OCI-LY7 (cell line): ENCODE measurements around the gene USP51. TPM values are rescaled to one million over a fixed set of nuclear protein-coding genes. Genes with fewer than 3 reads are reported as not detected.
A peak's percentile ranks its signal among the peaks of the same experiment; 100 is the strongest.

ENCODE experiments used
- BruUV-seq: library from RNA; stranded (reverse); fragments of 400-500 nt; replicated peaks from 2 replicates; lab custom pipeline; 2021; lab: Mats Ljungman, UMichigan
- CTCF ChIA-PET: fragments of 300-600 bp; sonication (Branson Sonifier 250); formaldehyde crosslinking; loops from one replicate; lab custom pipeline; 2022; ENCODE audit warnings: antibody characterized with exemption; ENCODE audit not compliant: unreplicated experiment; lab: Charles Lee
- POLR2A ChIA-PET: fragments of 300-600 bp; sonication (Branson Sonifier 250); formaldehyde crosslinking; loops from one replicate; lab custom pipeline; 2022; ENCODE audit warnings: antibody characterized with exemption; lab: Charles Lee
- DNase-seq: peaks from one replicate; pipeline ENCODE4 v3.0.0-alpha.2; 2015; ENCODE audit warnings: low spot score
- H2AFZ ChIP-seq: fragments of 200-600 bp; sonication (generic), shearing (Covaris generic); 2 replicates; pipeline ENCODE4 v1.6.1; 2014; ENCODE audit warnings: mild to moderate bottlenecking, antibody characterized with exemption, low read length, moderate library complexity
- H3K27ac ChIP-seq: fragments of 200-600 bp; sonication (generic); 2 replicates; pipeline ENCODE4 v1.5.1; 2014; ENCODE audit warnings: mixed run types, low read depth, mild to moderate bottlenecking, moderate library complexity, low read length, inconsistent platforms; ENCODE audit not compliant: poor library complexity, severe bottlenecking
- H3K36me3 ChIP-seq: fragments of 200-600 bp; sonication (generic); 2 replicates; pipeline ENCODE4 v1.6.1; 2014; ENCODE audit warnings: mild to moderate bottlenecking, antibody characterized with exemption, low read length, moderate library complexity, mixed read lengths; ENCODE audit not compliant: insufficient read depth
- H3K4me1 ChIP-seq: fragments of 200-600 bp; sonication (generic); 2 replicates; pipeline ENCODE4 v1.5.1; 2014; ENCODE audit warnings: mild to moderate bottlenecking, low read length; ENCODE audit not compliant: insufficient read depth, poor library complexity, severe bottlenecking
- H3K4me2 ChIP-seq: fragments of 200-600 bp; sonication (generic); 2 replicates; pipeline ENCODE4 v1.6.1; 2014; ENCODE audit warnings: mild to moderate bottlenecking, low read length
- H3K4me3 ChIP-seq: fragments of 200-600 bp; sonication (generic); 2 replicates; pipeline ENCODE4 v1.5.1; 2014; ENCODE audit warnings: mild to moderate bottlenecking, low read depth, low read length; ENCODE audit not compliant: poor library complexity, severe bottlenecking
- H3K79me2 ChIP-seq: fragments of 200-600 bp; sonication (generic); 2 replicates; pipeline ENCODE4 v1.6.1; 2016; ENCODE audit warnings: low read depth, mild to moderate bottlenecking, low read length, moderate library complexity, mixed read lengths; ENCODE audit not compliant: insufficient read depth
- H3K9me2 ChIP-seq: fragments of 200-600 bp; sonication (generic); 2 replicates; pipeline ENCODE4 v1.6.1; 2016; ENCODE audit warnings: mild to moderate bottlenecking, low read length, mixed read lengths; ENCODE audit not compliant: insufficient read depth
- H3K9me3 ChIP-seq: fragments of 200-600 bp; sonication (generic); 2 replicates; pipeline ENCODE4 v1.6.1; 2014; ENCODE audit warnings: mild to moderate bottlenecking, mixed run types, low read length, mixed read lengths
- H4K20me1 ChIP-seq: fragments of 200-600 bp; sonication (generic); 2 replicates; pipeline ENCODE4 v1.6.1; 2014; ENCODE audit warnings: mild to moderate bottlenecking, antibody characterized with exemption, low read length, moderate library complexity, mixed read lengths; ENCODE audit not compliant: insufficient read depth
- CTCF ChIP-seq: fragments of 200-600 bp; sonication (generic); conservative IDR thresholded peaks from 2 replicates; pipeline ENCODE4 v1.5.1; 2014; ENCODE audit warnings: mild to moderate bottlenecking, antibody characterized with exemption, low read length, moderate library complexity, mixed read lengths
- EZH2phosphoT487 ChIP-seq: fragments of 200-600 bp; sonication (generic); IDR thresholded peaks from 2 replicates; pipeline ENCODE4 v1.6.1; 2018; ENCODE audit warnings: low read depth, borderline replicate concordance, mild to moderate bottlenecking, mixed run types, antibody characterized with exemption, low read length, moderate library complexity, mixed read lengths
- intact Hi-C: fragments of 100-400 bp; cut with micrococcal nuclease; formaldehyde crosslinking; loops from one replicate; pipeline ENCODE4 v1.10.0; 2022; ENCODE audit not compliant: unreplicated experiment
- total RNA-seq, 2 experiments: library from RNA; depleted of rRNA in 1 of 2; stranded (reverse); fragments of >200 nt in 1 of 2; shearing (Covaris generic) in 1 of 2; gene quantifications; 2 replicates each; pipeline ENCODE4 v1.2.3, GENCODE V29; 2014 to 2022

The USP51 gene
- total RNA-seq, 2 experiments from 2014 or later, result 1.7 to 2.7 TPM

- Histone ChIP-seq H3K36me3 (no peaks in the 10 kb centered on the region), H3K9me3 (no peaks in the 10 kb centered on the region), H3K9me2 (no peaks in the 10 kb centered on the region), H4K20me1 (no peaks in the 10 kb centered on the region), H3K4me3 (peak overlapping the region; percentile 75), H3K27ac (peak overlapping the region; percentile 77), H2AFZ (peak overlapping the region; percentile 74), H3K4me1 (peaks cover 12% of the 10 kb centered on the region), H3K79me2 (no peaks in the 10 kb centered on the region), H3K4me2 (peak overlapping the region; percentile 82)
- no peak for TF ChIP-seq EZH2phosphoT487
- no peak for TF ChIP-seq CTCF
- no TSS peak for BruUV-seq
- POLR2A ChIA-PET, result interaction anchor here (1.0 to 3.0 kb wide), 2 partner anchors 36 to 1240 kb away, joined by 3 to 19 read pairs; partner anchors contain the start of genes MAGEH1 and NBDY
- intact Hi-C loops, result no loop called here
- DNase-seq, result no peak
- CTCF ChIA-PET, result interaction anchor here (1.2 kb wide), 1 partner anchor 36 kb away, joined by 6 read pairs; the partner anchor contains the start of gene MAGEH1
Measured at GRCh38 chrX:55488006-55488592, 1.5 kb downstream of the USP51 start.

DNA sequence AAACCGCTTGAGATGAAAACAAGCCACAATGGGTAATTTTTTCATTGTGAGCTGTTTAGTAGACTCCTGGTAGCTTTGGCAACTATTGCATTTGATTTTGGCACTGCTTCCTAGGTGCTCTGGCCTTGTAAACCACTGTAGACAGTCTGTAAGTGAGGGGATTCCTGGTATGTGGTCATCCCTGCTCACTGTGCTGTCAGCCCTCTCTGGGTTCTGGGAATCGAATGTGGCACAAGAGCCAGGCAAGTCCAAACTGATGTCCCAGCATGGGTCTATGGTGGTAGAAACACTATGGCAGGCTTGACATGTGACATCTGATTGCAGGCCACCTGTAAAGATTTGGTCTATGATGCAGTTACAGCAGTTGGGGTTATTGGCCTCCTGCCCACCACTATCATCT is 2.5 kb downstream of the USP51 start:
- no peak overlapping the region for H3K27ac ChIP-seq
- DNase-seq, result no peak
- H4K20me1 ChIP-seq, result no peaks in the 10 kb centered on the region
- H3K36me3 ChIP-seq, result no peaks in the 10 kb centered on the region
- H3K4me2 ChIP-seq, result peak overlapping the region; percentile 82; the same call in 1 of the 2 replicates
- no peak for TF ChIP-seq CTCF
- TF ChIP-seq EZH2phosphoT487, result no peak
- ChIA-PET CTCF (no interaction called here), POLR2A (no interaction called here)
- intact Hi-C loops, result no loop called here
- H3K9me2 ChIP-seq, result no peaks in the 10 kb centered on the region
- H2AFZ ChIP-seq, result no peak overlapping the region
- no peaks in the 10 kb centered on the region for H3K9me3 ChIP-seq
- no peak overlapping the region for H3K4me3 ChIP-seq
- no TSS peak for BruUV-seq
- peaks cover 12% of the 10 kb centered on the region for H3K4me1 ChIP-seq
- no peaks in the 10 kb centered on the region for H3K79me2 ChIP-seq

DNA sequence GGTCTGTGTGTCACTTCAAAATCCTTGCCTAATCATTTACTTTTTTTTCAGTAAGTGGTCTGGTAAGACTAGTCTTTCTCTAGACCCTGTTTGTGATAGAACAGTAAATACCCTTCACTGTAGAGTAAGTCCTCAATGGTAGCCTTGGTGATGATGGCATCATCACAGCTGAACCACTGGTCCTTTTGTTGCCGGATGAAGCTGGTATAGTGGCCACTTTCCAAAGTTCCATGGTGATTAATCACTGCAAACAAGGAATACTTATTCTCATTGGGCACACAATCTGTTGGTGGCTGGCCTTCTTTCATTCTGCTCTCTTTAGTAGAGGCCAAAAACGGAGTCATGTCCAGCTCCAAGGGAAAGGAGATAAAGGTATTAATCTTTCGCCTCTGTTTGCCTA is 2.9 kb downstream of the USP51 start:
- no peak overlapping the region for H3K4me2 ChIP-seq
- H3K27ac ChIP-seq, result no peak overlapping the region
- H3K9me3 ChIP-seq, result no peaks in the 10 kb centered on the region
- no peaks in the 10 kb centered on the region for H3K79me2 ChIP-seq
- TF ChIP-seq EZH2phosphoT487 (no peak), CTCF (no peak)
- no peak overlapping the region for H3K4me3 ChIP-seq
- peaks cover 12% of the 10 kb centered on the region for H3K4me1 ChIP-seq
- H2AFZ ChIP-seq, result no peak overlapping the region
- ChIA-PET CTCF (no interaction called here), POLR2A (no interaction called here)
- no peaks in the 10 kb centered on the region for H3K36me3 ChIP-seq
- intact Hi-C loops, result no loop called here
- no TSS peak for BruUV-seq
- DNase-seq, result no peak
- no peaks in the 10 kb centered on the region for H3K9me2 ChIP-seq
- H4K20me1 ChIP-seq, result no peaks in the 10 kb centered on the region
